ENCODE data around the gene FYN. TPM values are rescaled to one million over a fixed set of nuclear protein-coding genes. Genes with fewer than 3 reads are reported as not detected.

The FYN gene
- total RNA-seq, 1 experiment from 2014 or later = 7.2 TPM

DNA sequence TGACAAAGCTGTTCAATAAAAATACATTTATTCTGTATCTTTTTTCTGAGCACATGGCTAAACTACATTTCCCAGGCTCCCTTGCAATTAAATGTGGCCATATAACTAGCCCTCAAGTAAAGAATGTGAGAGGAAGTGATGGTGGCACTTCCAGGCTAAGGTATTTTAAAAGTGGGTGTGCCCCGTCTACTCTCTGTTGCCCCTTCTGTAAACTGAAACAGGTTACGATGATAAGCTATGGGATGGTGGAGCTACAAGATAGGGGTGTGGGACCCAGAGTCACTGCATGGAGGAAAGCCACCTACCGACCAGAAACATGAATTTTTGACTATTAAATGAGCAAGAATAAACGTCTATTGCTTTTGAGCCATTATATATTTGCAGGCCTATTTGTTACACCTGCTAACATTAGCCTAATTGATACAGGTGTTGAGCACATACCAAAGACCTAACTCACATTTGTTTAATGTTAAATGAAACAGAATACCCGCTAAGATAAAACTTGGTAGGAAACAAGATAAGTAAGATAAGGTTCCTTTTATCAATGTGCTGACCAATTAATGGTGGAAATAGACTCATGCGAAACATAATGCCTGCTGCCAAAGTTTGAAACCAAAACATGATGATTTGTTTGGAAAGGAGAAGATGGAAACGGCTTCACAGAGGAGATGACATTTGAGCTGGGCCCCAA, 3.1 kb downstream of the FYN start:
- intact Hi-C loops (cut with micrococcal nuclease; ENCODE audit: unreplicated experiment) = loop anchor here (5.0 kb wide), 1 partner anchor 127 kb away; no protein-coding TSS in a partner anchor
- no peaks in the 10 kb centered on the region for H3K4me1 Mint-ChIP-seq (ENCODE audit: low read depth, unreplicated experiment)

GRCh38 chr6:111866857-111867256, 6.4 kb downstream of the FYN start:
- Mint-ChIP-seq H3K27ac (ENCODE audit: unreplicated experiment) (no peak overlapping the region), H3K4me1 (ENCODE audit: low read depth, unreplicated experiment) (no peaks in the 10 kb centered on the region), H3K4me3 (ENCODE audit: unreplicated experiment) (no peak overlapping the region), H3K9me3 (ENCODE audit: unreplicated experiment) (no peaks in the 10 kb centered on the region), H3K27me3 (ENCODE audit: insufficient read depth, unreplicated experiment) (no peaks in the 10 kb centered on the region), H3K36me3 (ENCODE audit: insufficient read depth, unreplicated experiment) (no peaks in the 10 kb centered on the region)
- Histone ChIP-seq H3K9me3 (no peaks in the 10 kb centered on the region; the same call in 1 of the 2 replicates), H3K27me3 (replicated peaks; ENCODE audit: control insufficient read depth, insufficient read depth, low read length) (no peaks in the 10 kb centered on the region), H3K4me3 (ENCODE audit: low read depth, low read length) (no peak overlapping the region), H3K4me1 (peaks cover 8% of the 10 kb centered on the region), H3K36me3 (ENCODE audit: control insufficient read depth, insufficient read depth, low read length) (no peaks in the 10 kb centered on the region)
- no TSS peak for BruUV-seq (replicated peaks)
- ChIA-PET POLR2A (no interaction called here), CTCF (no interaction called here)
- no peak for TF ChIP-seq CTCF (IDR thresholded peaks at IDR 0.05; ENCODE audit: insufficient read depth in 1 of 2, low read depth in 1 of 2, low read length in 1 of 2, severe bottlenecking in 1 of 2, unreplicated experiment in 1 of 2)
- intact Hi-C loops (cut with micrococcal nuclease; ENCODE audit: unreplicated experiment) = no loop called here
- no peak for DNase-seq

More for the DNA sequence above, 3.1 kb downstream of the FYN start:
- H3K27me3 ChIP-seq (replicated peaks; ENCODE audit: control insufficient read depth, insufficient read depth, low read length) = no peaks in the 10 kb centered on the region
- no peak overlapping the region for H3K27ac Mint-ChIP-seq (ENCODE audit: unreplicated experiment)
- peaks cover 8% of the 10 kb centered on the region for H3K27me3 Mint-ChIP-seq (ENCODE audit: insufficient read depth, unreplicated experiment)
- H3K4me3 ChIP-seq (ENCODE audit: low read depth, low read length) = no peak overlapping the region
- peaks cover 8% of the 10 kb centered on the region for H3K4me1 ChIP-seq
- TF ChIP-seq CTCF (IDR thresholded peaks at IDR 0.05; ENCODE audit: insufficient read depth in 1 of 2, low read depth in 1 of 2, low read length in 1 of 2, severe bottlenecking in 1 of 2, unreplicated experiment in 1 of 2) = peak in 1 of 2 experiments; percentile 1
- ChIA-PET POLR2A (no interaction called here), CTCF (no interaction called here)
- H3K9me3 Mint-ChIP-seq (ENCODE audit: unreplicated experiment) = no peaks in the 10 kb centered on the region
- no peak overlapping the region for H3K4me3 Mint-ChIP-seq (ENCODE audit: unreplicated experiment)
- no TSS peak for BruUV-seq (replicated peaks)
- no peaks in the 10 kb centered on the region for H3K36me3 Mint-ChIP-seq (ENCODE audit: insufficient read depth, unreplicated experiment)
- DNase-seq = no peak
- no peaks in the 10 kb centered on the region for H3K36me3 ChIP-seq (ENCODE audit: control insufficient read depth, insufficient read depth, low read length)
- no peaks in the 10 kb centered on the region; the same call in 1 of the 2 replicates for H3K9me3 ChIP-seq

- ChIA-PET POLR2A (no interaction called here), CTCF (no interaction called here)
- H3K9me3 ChIP-seq = no peaks in the 10 kb centered on the region; the same call in 1 of the 2 replicates
- no peaks in the 10 kb centered on the region for H3K4me1 Mint-ChIP-seq (ENCODE audit: low read depth, unreplicated experiment)
- no peaks in the 10 kb centered on the region for H3K36me3 ChIP-seq (ENCODE audit: control insufficient read depth, insufficient read depth, low read length)
- no peak overlapping the region for H3K4me3 Mint-ChIP-seq (ENCODE audit: unreplicated experiment)
- no peak for DNase-seq
- TF ChIP-seq CTCF (IDR thresholded peaks at IDR 0.05; ENCODE audit: insufficient read depth in 1 of 2, low read depth in 1 of 2, low read length in 1 of 2, severe bottlenecking in 1 of 2, unreplicated experiment in 1 of 2) = no peak
- BruUV-seq (replicated peaks) = no TSS peak
- H3K27me3 ChIP-seq (replicated peaks; ENCODE audit: control insufficient read depth, insufficient read depth, low read length) = no peaks in the 10 kb centered on the region
- H3K4me3 ChIP-seq (ENCODE audit: low read depth, low read length) = no peak overlapping the region
- H3K4me1 ChIP-seq = peaks cover 8% of the 10 kb centered on the region
- no peaks in the 10 kb centered on the region for H3K27me3 Mint-ChIP-seq (ENCODE audit: insufficient read depth, unreplicated experiment)
- H3K9me3 Mint-ChIP-seq (ENCODE audit: unreplicated experiment) = no peaks in the 10 kb centered on the region
- intact Hi-C loops (cut with micrococcal nuclease; ENCODE audit: unreplicated experiment) = no loop called here
- H3K36me3 Mint-ChIP-seq (ENCODE audit: insufficient read depth, unreplicated experiment) = no peaks in the 10 kb centered on the region
- no peak overlapping the region for H3K27ac Mint-ChIP-seq (ENCODE audit: unreplicated experiment)
Observed at GRCh38 chr6:111865909-111866546, 7.2 kb downstream of the FYN start.
